Endodermal cell (in vitro differentiated cells): Measurements from ENCODE around the gene CHST2. TPM values are rescaled to one million over a fixed set of nuclear protein-coding genes. Genes with fewer than 3 reads are reported as not detected.

Experiments
- DNase-seq: peaks from one replicate; pipeline ENCODE4 v3.0.0-alpha.2; 2017
- H3K27ac ChIP-seq: 2 replicates; pipeline ENCODE4 v1.5.1; 2013; ENCODE audit warnings: mild to moderate bottlenecking, low read depth, low read length, moderate library complexity
- H3K27me3 ChIP-seq: 2 replicates; pipeline ENCODE4 v1.6.1; 2013; ENCODE audit warnings: mild to moderate bottlenecking, low read length, moderate library complexity; ENCODE audit not compliant: insufficient read depth, control insufficient read depth, poor library complexity, severe bottlenecking
- H3K36me3 ChIP-seq: 2 replicates; pipeline ENCODE4 v1.7.0; 2013; ENCODE audit warnings: mild to moderate bottlenecking, low read length, moderate library complexity; ENCODE audit not compliant: control insufficient read depth, insufficient read depth
- H3K4me1 ChIP-seq: one replicate; pipeline ENCODE4 v1.7.0; 2013; ENCODE audit warnings: low read length; ENCODE audit not compliant: control insufficient read depth, insufficient read depth
- H3K4me3 ChIP-seq: 2 replicates; pipeline ENCODE4 v1.5.1; 2013; ENCODE audit warnings: mild to moderate bottlenecking, low read length, moderate library complexity
- H3K9ac ChIP-seq: 2 replicates; pipeline ENCODE4 v1.6.1; 2013; ENCODE audit warnings: mild to moderate bottlenecking, low read length, moderate library complexity; ENCODE audit not compliant: poor library complexity, severe bottlenecking; ENCODE audit errors: extremely low read depth
- H3K9me3 ChIP-seq: 2 replicates; pipeline ENCODE4 v1.6.1; 2013; ENCODE audit warnings: mild to moderate bottlenecking, low read length, moderate library complexity; ENCODE audit not compliant: control insufficient read depth
- H3K27ac Mint-ChIP-seq: 2 replicates; pipeline ENCODE4 v1.8.0; 2020; ENCODE audit warnings: mixed read lengths
- H3K27me3 Mint-ChIP-seq: 2 replicates; pipeline ENCODE4 v1.8.0; 2021; ENCODE audit warnings: mild to moderate bottlenecking, mixed read lengths; ENCODE audit not compliant: insufficient read depth
- H3K36me3 Mint-ChIP-seq: 2 replicates; pipeline ENCODE4 v1.8.0; 2020; ENCODE audit warnings: low read depth, mixed read lengths
- H3K4me1 Mint-ChIP-seq: 2 replicates; pipeline ENCODE4 v1.8.0; 2020; ENCODE audit warnings: mixed read lengths
- H3K4me3 Mint-ChIP-seq: 2 replicates; pipeline ENCODE4 v1.8.0; 2020; ENCODE audit warnings: mild to moderate bottlenecking, moderate library complexity, mixed read lengths
- H3K9me3 Mint-ChIP-seq: 2 replicates; pipeline ENCODE4 v1.8.0; 2020; ENCODE audit warnings: mild to moderate bottlenecking, mixed read lengths
- CTCF ChIP-seq: fragments of 200-600 bp; sonication (generic); conservative IDR thresholded peaks from 2 replicates; pipeline ENCODE4 v1.5.0; 2021; ENCODE audit warnings: antibody characterized with exemption, mild to moderate bottlenecking
- WGBS, 2 experiments: methylation state at CpG; one replicate each; pipeline versions ENCODE4 v1.1.5 to v1.1.7; 2013; ENCODE audit warnings: missing lambda C conversion rate in 2 of 2, mixed read lengths in 1 of 2; ENCODE audit not compliant: insufficient coverage in 1 of 2, insufficient read length in 1 of 2; 5-methylcytosine and 5-hydroxymethylcytosine counted together
- total RNA-seq, 2 donors: library from RNA; stranded (reverse); fragmentation: NEBNext Ultra II Directional in 1 of 2; extraction: Animal tissue kit (Norgen Biotek cat#: 25700) in 1 of 2; gene quantifications; 2 replicates in 1 of 2; 3 replicates in 1 of 2; pipeline ENCODE4 v1.2.1, GENCODE V29; 2021

Gene CHST2
- total RNA-seq, 2 donors from 2014 or later = 3.4 to 7.2 TPM

- Histone ChIP-seq H3K27me3 (no peaks in the 10 kb centered on the region), H3K36me3 (no peaks in the 10 kb centered on the region), H3K27ac (no peak overlapping the region), H3K9ac (no peak overlapping the region), H3K9me3 (no peaks in the 10 kb centered on the region), H3K4me3 (no peak overlapping the region), H3K4me1 (no peaks in the 10 kb centered on the region)
- H3K27me3 Mint-ChIP-seq = no peaks in the 10 kb centered on the region
- H3K4me1 Mint-ChIP-seq = no peaks in the 10 kb centered on the region
- no peak for DNase-seq
- H3K9me3 Mint-ChIP-seq = no peaks in the 10 kb centered on the region
- WGBS, 2 experiments = 92 to 100% methylated on average over 2 to 3 of the region's 3 CpGs
- TF ChIP-seq CTCF = no peak
- H3K4me3 Mint-ChIP-seq = no peak overlapping the region
- H3K27ac Mint-ChIP-seq = no peak overlapping the region
- no peaks in the 10 kb centered on the region for H3K36me3 Mint-ChIP-seq
Observed at GRCh38 chr3:143166376-143166775, 46.8 kb downstream of the CHST2 start.

- Histone ChIP-seq H3K9ac (no peak overlapping the region), H3K27ac (no peak overlapping the region), H3K4me1 (no peaks in the 10 kb centered on the region), H3K27me3 (no peaks in the 10 kb centered on the region), H3K9me3 (peaks cover 8% of the 10 kb centered on the region), H3K36me3 (no peaks in the 10 kb centered on the region), H3K4me3 (no peak overlapping the region)
- no peak for DNase-seq
- Mint-ChIP-seq H3K27me3 (no peaks in the 10 kb centered on the region), H3K9me3 (peaks cover 12% of the 10 kb centered on the region), H3K27ac (no peak overlapping the region), H3K4me1 (no peaks in the 10 kb centered on the region), H3K4me3 (no peak overlapping the region), H3K36me3 (no peaks in the 10 kb centered on the region)
- TF ChIP-seq CTCF = no peak
- WGBS, 2 experiments = 90 to 100% methylated on average over 1 to 2 of the region's 2 CpGs
Observed at GRCh38 chr3:143167969-143168854, 48.6 kb downstream of the CHST2 start.

GRCh38 chr3:143168855-143169192, 49.3 kb downstream of the CHST2 start:
- no peaks in the 10 kb centered on the region for H3K36me3 ChIP-seq
- H3K27ac ChIP-seq = no peak overlapping the region
- H3K9ac ChIP-seq = no peak overlapping the region
- peaks cover 16% of the 10 kb centered on the region for H3K9me3 Mint-ChIP-seq
- TF ChIP-seq CTCF = no peak
- whole genome bisulfite sequencing, 2 experiments = 91 to 100% methylated on average over 1 to 2 of the region's 2 CpGs
- H3K9me3 ChIP-seq = peaks cover 12% of the 10 kb centered on the region
- H3K4me3 ChIP-seq = no peak overlapping the region
- H3K36me3 Mint-ChIP-seq = no peaks in the 10 kb centered on the region
- H3K27ac Mint-ChIP-seq = no peak overlapping the region
- no peaks in the 10 kb centered on the region for H3K4me1 ChIP-seq
- no peak for DNase-seq
- H3K27me3 Mint-ChIP-seq = no peaks in the 10 kb centered on the region
- H3K4me1 Mint-ChIP-seq = no peaks in the 10 kb centered on the region
- no peaks in the 10 kb centered on the region for H3K27me3 ChIP-seq
- no peak overlapping the region for H3K4me3 Mint-ChIP-seq
